ENCODE results near the gene PSMA1. TPM values are rescaled to one million over a fixed set of nuclear protein-coding genes. Genes with fewer than 3 reads are reported as not detected.
A peak's percentile ranks its signal among the peaks of the same experiment; 100 is the strongest.
"Not testable (repeated sequence)": the region's sequence is repeated elsewhere in the genome, so short reads cannot be mapped to it uniquely, and the experiment has no call there.

The PSMA1 gene
- total RNA-seq, 1 experiment from 2014 or later = 167 TPM

GRCh38 chr11:14537134-14537599, 17.0 kb upstream of the PSMA1 start:
- H4K20me1 ChIP-seq (ENCODE audit: control insufficient read depth, insufficient read depth, insufficient read length) = no peaks in the 10 kb centered on the region
- H2BK12ac ChIP-seq (ENCODE audit: insufficient read length, low read depth, low read length) = no peak overlapping the region
- no peak overlapping the region for H4K5ac ChIP-seq (ENCODE audit: insufficient read length, low read depth, low read length)
- H2AFZ ChIP-seq (ENCODE audit: low read length) = no peak overlapping the region
- H3K56ac ChIP-seq (ENCODE audit: insufficient read length, low read depth, low read length) = no peak overlapping the region
- no peak overlapping the region for H3K4ac ChIP-seq (ENCODE audit: low read depth, low read length)
- Mint-ChIP-seq H3K27me3 (ENCODE audit: low read depth) (no peaks in the 10 kb centered on the region), H3K9me3 (no peaks in the 10 kb centered on the region), H3K4me3 (no peak overlapping the region), H3K36me3 (ENCODE audit: insufficient read depth in 1 of 3, low read depth in 3 of 3) (no peaks in the 10 kb centered on the region), H3K4me1 (peaks cover 12 to 14% of the 10 kb centered on the region in 2 experiments), H3K27ac (no peak overlapping the region)
- no peak overlapping the region for H3K18ac ChIP-seq (ENCODE audit: insufficient read length, low read depth, low read length)
- no peaks in the 10 kb centered on the region for H3K79me1 ChIP-seq (ENCODE audit: insufficient read depth, low read depth, low read length, poor library complexity, severe bottlenecking)
- H3K9me3 ChIP-seq (ENCODE audit: control insufficient read depth, low read depth, low read length) = no peaks in the 10 kb centered on the region
- no peak overlapping the region for H3K4me2 ChIP-seq (ENCODE audit: insufficient read depth, insufficient read length, low read length)
- H2AK5ac ChIP-seq (ENCODE audit: insufficient read length, low read length) = no peak overlapping the region
- H3T11ph ChIP-seq (ENCODE audit: low read length) = no peak overlapping the region
- TF ChIP-seq, protein P1, sequence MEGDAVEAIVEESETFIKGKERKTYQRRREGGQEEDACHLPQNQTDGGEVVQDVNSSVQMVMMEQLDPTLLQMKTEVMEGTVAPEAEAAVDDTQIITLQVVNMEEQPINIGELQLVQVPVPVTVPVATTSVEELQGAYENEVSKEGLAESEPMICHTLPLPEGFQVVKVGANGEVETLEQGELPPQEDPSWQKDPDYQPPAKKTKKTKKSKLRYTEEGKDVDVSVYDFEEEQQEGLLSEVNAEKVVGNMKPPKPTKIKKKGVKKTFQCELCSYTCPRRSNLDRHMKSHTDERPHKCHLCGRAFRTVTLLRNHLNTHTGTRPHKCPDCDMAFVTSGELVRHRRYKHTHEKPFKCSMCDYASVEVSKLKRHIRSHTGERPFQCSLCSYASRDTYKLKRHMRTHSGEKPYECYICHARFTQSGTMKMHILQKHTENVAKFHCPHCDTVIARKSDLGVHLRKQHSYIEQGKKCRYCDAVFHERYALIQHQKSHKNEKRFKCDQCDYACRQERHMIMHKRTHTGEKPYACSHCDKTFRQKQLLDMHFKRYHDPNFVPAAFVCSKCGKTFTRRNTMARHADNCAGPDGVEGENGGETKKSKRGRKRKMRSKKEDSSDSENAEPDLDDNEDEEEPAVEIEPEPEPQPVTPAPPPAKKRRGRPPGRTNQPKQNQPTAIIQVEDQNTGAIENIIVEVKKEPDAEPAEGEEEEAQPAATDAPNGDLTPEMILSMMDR (conservative IDR thresholded peaks at IDR 0.05) = peak; percentile 88
- no CpG with 5 or more reads among the region's 5 CpGs for WGBS (ENCODE audit: extremely low coverage, insufficient read length, low lambda C conversion rate)
- no peak overlapping the region for H2BK15ac ChIP-seq (ENCODE audit: low read depth, low read length)
- H3K23me2 ChIP-seq (ENCODE audit: insufficient read length, low read depth, low read length, poor library complexity, severe bottlenecking) = no peaks in the 10 kb centered on the region
- no peak overlapping the region for H4K8ac ChIP-seq (replicated peaks; ENCODE audit: insufficient read length, low read depth, low read length)
- H3K79me2 ChIP-seq (ENCODE audit: insufficient read depth, low read length) = no peaks in the 10 kb centered on the region
- no peak overlapping the region for H2BK120ac ChIP-seq (ENCODE audit: low read depth, low read length, poor library complexity, severe bottlenecking)
- H2BK5ac ChIP-seq (ENCODE audit: insufficient read length, low read length) = no peak overlapping the region
- H3K9ac ChIP-seq (ENCODE audit: extremely low read depth, insufficient read length, low read length) = no peak overlapping the region
- no peak overlapping the region for H4K91ac ChIP-seq (ENCODE audit: insufficient read length, low read depth, low read length)
- no peak for DNase-seq
- no peak overlapping the region for H3K27ac ChIP-seq (ENCODE audit: insufficient read length, low read depth, low read length)
- H2BK20ac ChIP-seq (ENCODE audit: low read depth, low read length, poor library complexity, severe bottlenecking) = no peak overlapping the region
- no peak overlapping the region for H3K14ac ChIP-seq (ENCODE audit: insufficient read depth, low read length)
- no peak overlapping the region for H3K23ac ChIP-seq (ENCODE audit: insufficient read length, low read depth, low read length)
- H3K27me3 ChIP-seq (ENCODE audit: insufficient read depth, low read length) = no peaks in the 10 kb centered on the region
- H3K4me1 ChIP-seq (ENCODE audit: insufficient read depth, low read length) = no peaks in the 10 kb centered on the region

DNA sequence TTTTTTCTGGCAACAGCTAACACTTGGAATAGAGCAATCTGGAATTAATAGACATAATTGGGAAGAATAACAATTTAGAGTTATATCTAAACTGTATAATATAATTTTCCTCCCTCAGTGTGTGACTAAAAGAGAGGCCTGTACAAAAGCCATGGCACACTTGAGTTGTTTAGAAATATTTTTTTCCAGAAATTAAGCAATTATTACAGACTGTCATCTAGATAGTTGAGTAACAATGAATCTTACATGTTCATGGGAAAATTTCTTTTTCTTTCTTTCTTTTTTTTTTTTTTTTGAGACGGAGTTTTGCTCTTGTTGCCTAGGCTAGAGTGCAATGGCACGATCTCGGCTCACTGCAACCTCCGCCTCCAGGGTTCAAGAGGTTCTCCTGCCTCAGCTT, 15.0 kb upstream of the PSMA1 start:
- H3T11ph ChIP-seq (ENCODE audit: low read length); H4K5ac ChIP-seq (ENCODE audit: insufficient read length, low read depth, low read length); H3K4me1 Mint-ChIP-seq; H2BK120ac ChIP-seq (ENCODE audit: low read depth, low read length, poor library complexity, severe bottlenecking); H2BK5ac ChIP-seq (ENCODE audit: insufficient read length, low read length); DNase-seq; H3K14ac ChIP-seq (ENCODE audit: insufficient read depth, low read length); H3K23me2 ChIP-seq (ENCODE audit: insufficient read length, low read depth, low read length, poor library complexity, severe bottlenecking); H3K27me3 Mint-ChIP-seq (ENCODE audit: low read depth); H3K27me3 ChIP-seq (ENCODE audit: insufficient read depth, low read length); H2BK15ac ChIP-seq (ENCODE audit: low read depth, low read length); H4K91ac ChIP-seq (ENCODE audit: insufficient read length, low read depth, low read length); H3K4me3 Mint-ChIP-seq; H3K27ac Mint-ChIP-seq; H3K18ac ChIP-seq (ENCODE audit: insufficient read length, low read depth, low read length); H2AFZ ChIP-seq (ENCODE audit: low read length); H3K79me1 ChIP-seq (ENCODE audit: insufficient read depth, low read depth, low read length, poor library complexity, severe bottlenecking); H3K36me3 Mint-ChIP-seq (ENCODE audit: insufficient read depth in 1 of 3, low read depth in 3 of 3); H4K20me1 ChIP-seq (ENCODE audit: control insufficient read depth, insufficient read depth, insufficient read length); H2AK5ac ChIP-seq (ENCODE audit: insufficient read length, low read length); H3K56ac ChIP-seq (ENCODE audit: insufficient read length, low read depth, low read length); H3K9me3 ChIP-seq (ENCODE audit: control insufficient read depth, low read depth, low read length); H3K9ac ChIP-seq (ENCODE audit: extremely low read depth, insufficient read length, low read length); H3K23ac ChIP-seq (ENCODE audit: insufficient read length, low read depth, low read length); H3K4me2 ChIP-seq (ENCODE audit: insufficient read depth, insufficient read length, low read length); H4K8ac ChIP-seq (replicated peaks; ENCODE audit: insufficient read length, low read depth, low read length); H3K79me2 ChIP-seq (ENCODE audit: insufficient read depth, low read length); H3K4me1 ChIP-seq (ENCODE audit: insufficient read depth, low read length); H3K4ac ChIP-seq (ENCODE audit: low read depth, low read length); H3K27ac ChIP-seq (ENCODE audit: insufficient read length, low read depth, low read length); H3K9me3 Mint-ChIP-seq; H2BK20ac ChIP-seq (ENCODE audit: low read depth, low read length, poor library complexity, severe bottlenecking); H2BK12ac ChIP-seq (ENCODE audit: insufficient read length, low read depth, low read length): not testable (repeated sequence)
- WGBS (ENCODE audit: extremely low coverage, insufficient read length, low lambda C conversion rate) = no CpG with 5 or more reads among the region's 4 CpGs

All from H9 (cell line).